GM10248 (cell line): Measurements from ENCODE around the gene RAD23B.
"Not testable (repeated sequence)": the region's sequence is repeated elsewhere in the genome, so short reads cannot be mapped to it uniquely, and the experiment has no call there.

Experiments used
- CTCF ChIA-PET: fragments of 300-600 bp; sonication (Branson Sonifier 250); formaldehyde crosslinking; extraction: SDS; loops from one replicate; lab custom pipeline; 2021; ENCODE audit warnings: antibody characterized with exemption; lab: Yijun Ruan, JAX
- POLR2A ChIA-PET: fragments of 350-650 bp; sonication (Branson Sonifier 250); formaldehyde crosslinking; extraction: SDS; loops from one replicate; lab custom pipeline; 2020; ENCODE audit warnings: antibody characterized with exemption; lab: Yijun Ruan, JAX
- DNase-seq: peaks from one replicate; pipeline ENCODE4 v3.0.0; 2012; ENCODE audit errors: extremely low spot score
- TF ChIP-seq, protein P1 (sequence below): IDR thresholded peaks from 2 replicates; pipeline ENCODE4 v1.5.1; 2012; ENCODE audit warnings: mild to moderate bottlenecking, low read depth; ENCODE audit errors: extremely low read depth, missing control alignments, control extremely low read depth

The RAD23B gene

DNA sequence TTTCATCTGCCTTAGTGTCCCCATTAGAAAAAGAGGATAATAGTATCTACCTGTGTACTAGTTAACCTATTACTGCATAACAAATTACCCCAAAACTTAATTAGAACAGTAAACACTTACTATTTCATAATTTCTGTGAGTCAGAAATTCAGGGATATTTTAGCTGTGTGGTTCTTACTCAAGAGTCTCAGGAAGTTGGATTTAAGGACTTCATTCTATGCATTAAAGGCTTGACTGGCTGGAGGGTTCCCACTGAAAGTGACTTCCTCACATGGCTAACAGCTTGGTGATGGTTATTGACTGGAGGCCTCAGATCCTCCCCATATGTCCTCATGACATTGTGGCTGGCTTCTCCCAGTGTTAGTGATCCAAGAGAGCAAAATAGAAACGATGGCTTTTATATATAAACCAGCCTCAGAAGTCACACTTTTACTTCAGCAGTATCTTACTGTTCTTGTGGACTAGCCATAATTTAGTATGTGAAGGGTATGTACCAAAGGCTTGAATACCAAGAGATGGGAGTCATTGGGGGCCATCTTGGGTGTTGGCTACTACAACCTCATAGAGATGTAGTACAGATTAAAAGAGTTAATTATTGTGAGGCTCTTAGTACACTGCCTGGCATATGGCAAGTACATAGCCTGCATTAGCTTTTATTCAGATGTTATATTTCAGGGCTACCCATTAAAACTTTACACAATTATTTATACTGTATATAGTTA, 9.9 kb downstream of the RAD23B start:
- POLR2A ChIA-PET, result no interaction called here
- TF ChIP-seq, protein P1, sequence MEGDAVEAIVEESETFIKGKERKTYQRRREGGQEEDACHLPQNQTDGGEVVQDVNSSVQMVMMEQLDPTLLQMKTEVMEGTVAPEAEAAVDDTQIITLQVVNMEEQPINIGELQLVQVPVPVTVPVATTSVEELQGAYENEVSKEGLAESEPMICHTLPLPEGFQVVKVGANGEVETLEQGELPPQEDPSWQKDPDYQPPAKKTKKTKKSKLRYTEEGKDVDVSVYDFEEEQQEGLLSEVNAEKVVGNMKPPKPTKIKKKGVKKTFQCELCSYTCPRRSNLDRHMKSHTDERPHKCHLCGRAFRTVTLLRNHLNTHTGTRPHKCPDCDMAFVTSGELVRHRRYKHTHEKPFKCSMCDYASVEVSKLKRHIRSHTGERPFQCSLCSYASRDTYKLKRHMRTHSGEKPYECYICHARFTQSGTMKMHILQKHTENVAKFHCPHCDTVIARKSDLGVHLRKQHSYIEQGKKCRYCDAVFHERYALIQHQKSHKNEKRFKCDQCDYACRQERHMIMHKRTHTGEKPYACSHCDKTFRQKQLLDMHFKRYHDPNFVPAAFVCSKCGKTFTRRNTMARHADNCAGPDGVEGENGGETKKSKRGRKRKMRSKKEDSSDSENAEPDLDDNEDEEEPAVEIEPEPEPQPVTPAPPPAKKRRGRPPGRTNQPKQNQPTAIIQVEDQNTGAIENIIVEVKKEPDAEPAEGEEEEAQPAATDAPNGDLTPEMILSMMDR, result no peak
- CTCF ChIA-PET, result interaction anchor here (0.9 to 1.4 kb wide), 4 partner anchors 9 to 58 kb away, joined by 3 read pairs; no protein-coding TSS in a partner anchor
- DNase-seq, result no peak

DNA sequence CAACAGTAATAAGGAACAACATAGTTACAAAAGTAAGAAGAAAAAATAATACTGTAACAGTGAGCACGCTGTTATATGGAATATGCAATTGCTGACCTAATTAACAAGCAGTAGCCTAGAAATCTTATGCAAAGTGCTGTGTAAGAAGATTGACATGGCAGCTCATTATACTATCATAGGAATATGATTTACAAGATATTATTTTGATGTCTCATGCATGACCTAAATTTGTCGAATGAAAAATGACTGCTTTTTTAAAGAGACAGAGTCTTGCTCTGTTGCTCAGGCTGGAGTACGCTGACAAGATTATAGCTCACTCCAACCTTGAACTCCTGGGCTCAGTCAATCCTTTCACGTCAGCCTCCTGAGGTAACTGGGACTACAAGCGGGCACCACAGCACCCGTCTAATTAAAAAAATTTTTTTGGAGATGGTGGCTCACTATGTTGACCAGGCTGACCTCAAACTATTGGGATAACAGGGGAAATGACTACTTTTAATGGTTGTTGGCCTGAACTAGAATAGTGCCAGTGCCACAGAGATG, 10.5 kb downstream of the RAD23B start:
- TF ChIP-seq, protein P1, result no peak
- POLR2A ChIA-PET, result no interaction called here
- CTCF ChIA-PET, result interaction anchor here (0.9 to 1.4 kb wide), 5 partner anchors 10 to 58 kb away, joined by 3 read pairs; no protein-coding TSS in a partner anchor
- no peak for DNase-seq

DNA sequence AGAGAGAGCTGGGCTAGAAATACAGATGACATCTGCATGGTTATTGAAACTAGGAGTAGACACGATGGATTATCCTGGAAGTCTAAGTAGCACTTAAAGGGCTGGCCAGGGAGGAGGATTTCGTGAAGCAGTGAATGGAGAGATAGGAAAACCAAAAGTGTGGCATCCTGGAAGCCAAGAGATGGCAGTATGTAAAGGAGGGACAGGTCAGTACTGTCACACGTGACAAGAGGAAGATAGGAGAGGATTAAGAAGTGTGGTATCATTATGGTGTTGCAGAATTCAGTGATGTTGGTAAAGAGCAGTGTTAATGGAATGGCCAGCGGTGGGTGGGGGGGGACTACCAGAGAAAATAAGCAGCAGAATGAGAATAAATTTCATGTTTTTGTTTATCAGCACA, 11.7 kb downstream of the RAD23B start:
- DNase-seq, result no peak
- ChIA-PET POLR2A (no interaction called here), CTCF (no interaction called here)
- TF ChIP-seq, protein P1, result no peak

DNA sequence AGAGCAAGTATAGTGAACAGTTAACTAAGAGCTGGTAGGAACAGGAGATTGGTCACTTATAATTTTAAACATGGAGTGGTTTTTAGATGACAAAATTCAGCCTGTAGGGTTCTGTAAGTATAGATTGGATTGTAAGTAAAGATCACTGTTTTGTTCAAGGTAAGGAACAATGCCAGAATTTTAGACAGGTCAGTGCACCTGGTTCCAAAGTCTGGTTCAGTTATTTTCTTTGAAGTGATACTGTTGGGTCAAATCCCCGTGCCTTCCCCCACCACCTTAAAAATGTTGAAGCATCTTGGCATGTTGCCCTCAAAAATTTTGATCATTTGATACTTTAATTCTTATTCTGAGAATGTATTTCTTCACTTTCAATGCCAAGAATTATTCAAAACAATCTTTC, 12.9 kb downstream of the RAD23B start:
- ChIA-PET CTCF (interaction anchor here (1.3 to 1.7 kb wide), 3 partner anchors 9 to 45 kb away, joined by 4 to 5 read pairs (median 4); partner anchors contain the start of gene RAD23B), POLR2A (no interaction called here)
- TF ChIP-seq, protein P1, result no peak
- no peak for DNase-seq

DNA sequence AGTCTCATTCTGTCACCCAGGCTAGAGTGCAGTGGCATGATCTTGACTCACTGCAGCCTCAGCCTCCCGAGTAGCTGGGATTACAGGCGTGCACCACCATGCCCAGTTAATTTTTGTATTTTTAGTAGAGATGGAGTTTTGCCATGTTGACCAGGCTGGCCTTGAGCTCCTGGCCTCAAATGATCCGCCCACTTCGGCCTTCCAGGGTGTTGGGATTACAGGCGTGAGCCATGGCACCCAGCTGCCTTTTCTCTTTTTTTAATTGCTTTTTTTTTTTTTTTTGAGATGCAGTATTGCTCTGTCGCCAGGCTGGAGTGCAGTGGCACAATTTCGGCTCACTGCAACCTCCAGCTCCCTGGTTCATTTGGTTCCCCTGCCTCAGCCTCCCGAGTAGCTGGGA, 13.5 kb downstream of the RAD23B start:
- DNase-seq, POLR2A ChIA-PET: not testable (repeated sequence)
- CTCF ChIA-PET, result interaction anchor here (0.7 to 1.7 kb wide), 5 partner anchors 8 to 45 kb away, joined by 3 to 5 read pairs (median 4); partner anchors contain the start of gene RAD23B

DNA sequence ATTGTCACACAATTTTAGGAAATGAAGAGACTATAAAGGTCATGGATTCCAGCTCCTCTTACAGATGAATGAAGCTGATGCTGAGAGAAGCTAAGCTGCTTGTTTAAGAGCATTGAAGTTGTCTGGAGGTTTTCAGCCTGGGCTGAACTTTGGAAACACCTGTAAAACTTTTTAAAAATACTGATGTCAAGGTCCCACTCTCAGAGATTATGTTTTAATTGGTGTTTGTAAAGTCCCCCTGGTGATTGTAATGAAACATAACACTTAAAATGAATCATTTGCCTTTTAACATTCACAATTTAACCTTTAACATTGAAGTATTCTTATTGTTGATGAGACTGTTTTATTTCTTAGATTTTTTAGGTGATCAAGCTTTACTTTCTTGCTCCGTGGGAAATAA, 16.4 kb downstream of the RAD23B start:
- ChIA-PET POLR2A (no interaction called here), CTCF (interaction anchor here (0.8 to 1.6 kb wide), 4 partner anchors 9 to 43 kb away, joined by 3 to 4 read pairs (median 3); no protein-coding TSS in a partner anchor)
- DNase-seq, result no peak
- TF ChIP-seq, protein P1, result no peak

DNA sequence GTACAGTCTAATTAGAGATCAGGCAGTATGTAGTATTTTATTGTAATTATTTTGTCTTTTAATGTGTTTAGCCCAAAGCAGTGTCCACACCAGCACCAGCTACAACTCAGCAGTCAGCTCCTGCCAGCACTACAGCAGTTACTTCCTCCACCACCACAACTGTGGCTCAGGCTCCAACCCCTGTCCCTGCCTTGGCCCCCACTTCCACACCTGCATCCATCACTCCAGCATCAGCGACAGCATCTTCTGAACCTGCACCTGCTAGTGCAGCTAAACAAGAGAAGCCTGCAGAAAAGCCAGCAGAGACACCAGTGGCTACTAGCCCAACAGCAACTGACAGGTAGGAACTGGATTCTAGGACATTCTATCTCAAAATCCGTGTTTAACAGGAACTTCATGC, 23.2 kb downstream of the RAD23B start:
- POLR2A ChIA-PET, result no interaction called here
- DNase-seq, result no peak
- CTCF ChIA-PET, result interaction anchor here (1.3 to 6.9 kb wide), 4 partner anchors 9 to 35 kb away, joined by 3 to 38 read pairs (median 4); no protein-coding TSS in a partner anchor
- TF ChIP-seq, protein P1, result no peak
